Endodermal cell (in vitro differentiated cells): ENCODE data around the gene SCIN. TPM values are rescaled to one million over a fixed set of nuclear protein-coding genes. Genes with fewer than 3 reads are reported as not detected.

Experiments
- DNase-seq: peaks from one replicate; pipeline ENCODE4 v3.0.0-alpha.2; 2017
- H3K27ac ChIP-seq: 2 replicates; pipeline ENCODE4 v1.5.1; 2013; ENCODE audit warnings: mild to moderate bottlenecking, low read depth, low read length, moderate library complexity
- H3K27me3 ChIP-seq: 2 replicates; pipeline ENCODE4 v1.6.1; 2013; ENCODE audit warnings: mild to moderate bottlenecking, low read length, moderate library complexity; ENCODE audit not compliant: insufficient read depth, control insufficient read depth, poor library complexity, severe bottlenecking
- H3K36me3 ChIP-seq: 2 replicates; pipeline ENCODE4 v1.7.0; 2013; ENCODE audit warnings: mild to moderate bottlenecking, low read length, moderate library complexity; ENCODE audit not compliant: control insufficient read depth, insufficient read depth
- H3K4me1 ChIP-seq: one replicate; pipeline ENCODE4 v1.7.0; 2013; ENCODE audit warnings: low read length; ENCODE audit not compliant: control insufficient read depth, insufficient read depth
- H3K4me3 ChIP-seq: 2 replicates; pipeline ENCODE4 v1.5.1; 2013; ENCODE audit warnings: mild to moderate bottlenecking, low read length, moderate library complexity
- H3K9ac ChIP-seq: 2 replicates; pipeline ENCODE4 v1.6.1; 2013; ENCODE audit warnings: mild to moderate bottlenecking, low read length, moderate library complexity; ENCODE audit not compliant: poor library complexity, severe bottlenecking; ENCODE audit errors: extremely low read depth
- H3K9me3 ChIP-seq: 2 replicates; pipeline ENCODE4 v1.6.1; 2013; ENCODE audit warnings: mild to moderate bottlenecking, low read length, moderate library complexity; ENCODE audit not compliant: control insufficient read depth
- H3K27ac Mint-ChIP-seq: 2 replicates; pipeline ENCODE4 v1.8.0; 2020; ENCODE audit warnings: mixed read lengths
- H3K27me3 Mint-ChIP-seq: 2 replicates; pipeline ENCODE4 v1.8.0; 2021; ENCODE audit warnings: mild to moderate bottlenecking, mixed read lengths; ENCODE audit not compliant: insufficient read depth
- H3K36me3 Mint-ChIP-seq: 2 replicates; pipeline ENCODE4 v1.8.0; 2020; ENCODE audit warnings: low read depth, mixed read lengths
- H3K4me1 Mint-ChIP-seq: 2 replicates; pipeline ENCODE4 v1.8.0; 2020; ENCODE audit warnings: mixed read lengths
- H3K4me3 Mint-ChIP-seq: 2 replicates; pipeline ENCODE4 v1.8.0; 2020; ENCODE audit warnings: mild to moderate bottlenecking, moderate library complexity, mixed read lengths
- H3K9me3 Mint-ChIP-seq: 2 replicates; pipeline ENCODE4 v1.8.0; 2020; ENCODE audit warnings: mild to moderate bottlenecking, mixed read lengths
- WGBS, 2 experiments: methylation state at CpG; one replicate each; pipeline versions ENCODE4 v1.1.5 to v1.1.7; 2013; ENCODE audit warnings: missing lambda C conversion rate in 2 of 2, mixed read lengths in 1 of 2; ENCODE audit not compliant: insufficient coverage in 1 of 2, insufficient read length in 1 of 2; 5-methylcytosine and 5-hydroxymethylcytosine counted together
- total RNA-seq, 2 donors: library from RNA; stranded (reverse); fragmentation: NEBNext Ultra II Directional in 1 of 2; extraction: Animal tissue kit (Norgen Biotek cat#: 25700) in 1 of 2; gene quantifications; 2 replicates in 1 of 2; 3 replicates in 1 of 2; pipeline ENCODE4 v1.2.1, GENCODE V29; 2021
- TF ChIP-seq, protein P1 (sequence below): fragments of 200-600 bp; sonication (generic); conservative IDR thresholded peaks from 2 replicates; pipeline ENCODE4 v1.5.0; 2021; ENCODE audit warnings: antibody characterized with exemption, mild to moderate bottlenecking

The SCIN gene
- total RNA-seq, 2 donors from 2014 or later: 0.15 TPM; not detected in 1

DNA sequence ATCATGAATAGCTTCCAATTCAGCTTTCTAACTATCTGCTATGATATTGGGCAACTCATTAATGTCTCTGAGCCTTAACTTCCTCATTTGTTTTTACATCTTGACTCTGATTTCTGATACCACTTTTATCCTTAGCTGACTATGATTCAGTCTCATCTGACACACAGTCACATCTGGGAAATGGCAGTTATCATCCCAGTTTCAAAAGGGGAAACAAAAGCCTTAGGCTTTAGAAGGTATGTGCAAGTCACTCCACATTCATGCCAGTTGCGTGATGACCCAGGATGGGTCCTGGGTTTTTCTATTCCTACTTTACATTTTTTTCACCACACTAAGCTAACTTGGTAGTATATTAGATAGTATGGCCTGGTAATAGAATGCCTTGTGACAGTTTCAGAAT, 12.7 kb downstream of the SCIN start:
- no peaks in the 10 kb centered on the region for H3K9me3 ChIP-seq
- Mint-ChIP-seq H3K27ac (no peak overlapping the region), H3K9me3 (no peaks in the 10 kb centered on the region), H3K4me1 (no peaks in the 10 kb centered on the region), H3K36me3 (no peaks in the 10 kb centered on the region), H3K27me3 (no peaks in the 10 kb centered on the region), H3K4me3 (no peak overlapping the region)
- H3K4me3 ChIP-seq: no peak overlapping the region
- H3K9ac ChIP-seq: no peak overlapping the region
- H3K27ac ChIP-seq: no peak overlapping the region
- DNase-seq: no peak
- H3K4me1 ChIP-seq: no peaks in the 10 kb centered on the region
- no peaks in the 10 kb centered on the region for H3K27me3 ChIP-seq
- no peaks in the 10 kb centered on the region for H3K36me3 ChIP-seq
- TF ChIP-seq, protein P1, sequence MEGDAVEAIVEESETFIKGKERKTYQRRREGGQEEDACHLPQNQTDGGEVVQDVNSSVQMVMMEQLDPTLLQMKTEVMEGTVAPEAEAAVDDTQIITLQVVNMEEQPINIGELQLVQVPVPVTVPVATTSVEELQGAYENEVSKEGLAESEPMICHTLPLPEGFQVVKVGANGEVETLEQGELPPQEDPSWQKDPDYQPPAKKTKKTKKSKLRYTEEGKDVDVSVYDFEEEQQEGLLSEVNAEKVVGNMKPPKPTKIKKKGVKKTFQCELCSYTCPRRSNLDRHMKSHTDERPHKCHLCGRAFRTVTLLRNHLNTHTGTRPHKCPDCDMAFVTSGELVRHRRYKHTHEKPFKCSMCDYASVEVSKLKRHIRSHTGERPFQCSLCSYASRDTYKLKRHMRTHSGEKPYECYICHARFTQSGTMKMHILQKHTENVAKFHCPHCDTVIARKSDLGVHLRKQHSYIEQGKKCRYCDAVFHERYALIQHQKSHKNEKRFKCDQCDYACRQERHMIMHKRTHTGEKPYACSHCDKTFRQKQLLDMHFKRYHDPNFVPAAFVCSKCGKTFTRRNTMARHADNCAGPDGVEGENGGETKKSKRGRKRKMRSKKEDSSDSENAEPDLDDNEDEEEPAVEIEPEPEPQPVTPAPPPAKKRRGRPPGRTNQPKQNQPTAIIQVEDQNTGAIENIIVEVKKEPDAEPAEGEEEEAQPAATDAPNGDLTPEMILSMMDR: no peak
- WGBS, 2 experiments: 92% methylated on average over 1 of the region's 1 CpG; no CpG with 5 or more reads in 1 of the 2 experiments

DNA sequence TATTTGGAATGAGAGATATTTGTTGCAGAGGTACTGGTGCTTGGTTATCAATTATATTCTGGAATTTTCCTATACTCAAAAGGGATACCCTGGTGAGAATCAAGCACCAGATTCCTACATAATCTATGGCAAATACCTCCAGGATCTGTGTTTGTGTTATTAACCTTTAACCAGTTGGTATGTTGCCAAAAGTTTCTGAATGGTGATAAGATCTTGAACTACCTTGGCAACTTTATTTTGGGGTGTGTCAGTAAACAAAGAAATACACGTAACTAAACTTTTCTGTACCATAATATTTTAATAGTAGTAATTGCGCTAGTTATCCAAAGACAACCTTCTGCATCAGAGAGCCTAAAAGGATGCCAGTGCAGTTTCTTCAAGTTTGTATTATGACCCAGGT, 13.4 kb downstream of the SCIN start:
- no peak for DNase-seq
- Mint-ChIP-seq H3K9me3 (no peaks in the 10 kb centered on the region), H3K27me3 (no peaks in the 10 kb centered on the region), H3K27ac (no peak overlapping the region), H3K4me1 (no peaks in the 10 kb centered on the region), H3K36me3 (no peaks in the 10 kb centered on the region), H3K4me3 (no peak overlapping the region)
- no peaks in the 10 kb centered on the region for H3K9me3 ChIP-seq
- no peaks in the 10 kb centered on the region for H3K4me1 ChIP-seq
- no peaks in the 10 kb centered on the region for H3K27me3 ChIP-seq
- no peak overlapping the region for H3K4me3 ChIP-seq
- H3K9ac ChIP-seq: no peak overlapping the region
- 100% methylated on average over 2 of the region's 2 CpGs; no CpG with 5 or more reads in 1 of the 2 experiments for WGBS, 2 experiments
- H3K36me3 ChIP-seq: no peaks in the 10 kb centered on the region
- H3K27ac ChIP-seq: no peak overlapping the region
- TF ChIP-seq, protein P1: no peak

DNA sequence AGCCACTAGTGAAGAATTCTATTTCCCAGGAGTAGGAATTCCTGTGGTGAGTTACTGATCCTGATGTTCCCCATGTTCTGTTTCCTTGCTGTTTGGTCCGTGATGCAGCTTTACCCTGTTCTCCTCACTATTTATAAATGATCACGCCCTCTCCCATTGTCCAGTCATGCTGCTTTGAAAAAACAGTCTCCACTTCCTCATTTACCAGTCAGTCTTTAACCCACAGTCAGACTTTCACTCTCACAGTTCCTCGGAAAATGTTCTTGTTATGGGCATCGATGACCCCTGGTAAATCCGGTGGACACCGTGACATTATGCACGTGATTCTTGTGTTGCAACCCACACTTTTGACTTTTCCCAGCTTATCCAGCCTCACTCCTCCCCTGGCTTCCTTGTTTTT, 14.4 kb downstream of the SCIN start:
- H3K9me3 ChIP-seq: no peaks in the 10 kb centered on the region
- TF ChIP-seq, protein P1: no peak
- H3K4me3 Mint-ChIP-seq: no peak overlapping the region
- no peak overlapping the region for H3K27ac ChIP-seq
- WGBS, 2 experiments: 81 to 91% methylated on average over 7 of the region's 7 CpGs
- no peaks in the 10 kb centered on the region for H3K36me3 ChIP-seq
- no peak overlapping the region for H3K27ac Mint-ChIP-seq
- H3K4me1 ChIP-seq: no peaks in the 10 kb centered on the region
- DNase-seq: no peak
- no peaks in the 10 kb centered on the region for H3K27me3 ChIP-seq
- H3K36me3 Mint-ChIP-seq: no peaks in the 10 kb centered on the region
- H3K9me3 Mint-ChIP-seq: no peaks in the 10 kb centered on the region
- H3K27me3 Mint-ChIP-seq: no peaks in the 10 kb centered on the region
- no peak overlapping the region for H3K4me3 ChIP-seq
- no peak overlapping the region for H3K9ac ChIP-seq
- no peaks in the 10 kb centered on the region for H3K4me1 Mint-ChIP-seq
